ENCODE results near the gene CHSY3.

Gene CHSY3

DNA sequence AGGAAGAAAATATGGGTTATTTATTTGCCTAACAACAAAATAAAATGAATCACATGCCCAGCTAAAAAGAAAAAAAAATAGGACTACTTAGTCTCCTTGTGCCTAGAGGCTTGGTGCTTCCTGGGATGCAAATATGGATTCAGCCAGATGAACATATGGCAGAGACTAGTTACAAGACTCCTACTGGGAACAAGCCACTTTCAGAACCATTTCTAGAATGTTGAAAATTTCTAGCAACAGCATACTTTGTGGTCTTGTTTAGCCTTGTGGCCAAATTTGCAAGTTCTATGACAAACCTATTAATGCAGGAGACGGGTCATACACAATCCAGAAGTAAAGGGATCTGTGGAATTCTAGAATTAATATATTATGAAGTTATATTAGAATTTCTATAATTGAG, 198.7 kb downstream of the CHSY3 start:
- DNase-seq = no peak

DNA sequence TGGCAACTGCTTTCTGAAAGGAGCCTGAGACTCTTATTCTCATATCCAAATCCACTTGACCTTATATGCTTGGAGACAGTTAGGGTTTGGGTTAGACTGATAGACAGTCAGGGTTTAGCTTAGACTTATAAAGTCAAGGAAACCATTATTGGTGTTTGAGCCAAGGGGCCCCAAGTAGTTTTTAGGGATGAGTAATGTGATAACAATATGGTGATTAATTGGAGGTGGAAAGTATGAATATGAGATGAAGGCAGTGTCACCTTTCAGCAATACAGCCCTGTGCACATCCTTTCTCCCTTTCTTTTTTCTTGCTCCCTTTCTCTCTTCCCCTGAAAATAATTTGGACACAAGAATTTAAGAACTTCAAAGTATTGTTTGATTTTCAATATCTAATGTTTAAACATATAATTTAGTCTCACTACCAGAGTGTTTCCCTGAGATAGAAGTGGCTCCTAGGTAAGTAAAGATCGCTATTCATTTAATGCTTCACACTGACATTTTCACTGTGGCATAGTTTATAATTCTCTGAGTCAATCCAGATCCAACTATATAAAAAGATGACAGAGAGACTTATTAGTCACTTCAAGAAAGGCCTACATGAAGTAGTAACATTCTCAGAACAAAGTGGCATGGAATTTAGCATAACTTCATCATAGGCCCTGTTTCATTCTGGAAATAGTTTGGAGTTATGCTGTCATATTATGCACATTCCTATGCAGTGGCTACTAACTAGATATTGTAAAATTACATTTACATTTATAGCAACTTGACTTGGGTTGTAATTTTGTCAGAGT, 200.8 kb downstream of the CHSY3 start:
- DNase-seq = no peak

DNA sequence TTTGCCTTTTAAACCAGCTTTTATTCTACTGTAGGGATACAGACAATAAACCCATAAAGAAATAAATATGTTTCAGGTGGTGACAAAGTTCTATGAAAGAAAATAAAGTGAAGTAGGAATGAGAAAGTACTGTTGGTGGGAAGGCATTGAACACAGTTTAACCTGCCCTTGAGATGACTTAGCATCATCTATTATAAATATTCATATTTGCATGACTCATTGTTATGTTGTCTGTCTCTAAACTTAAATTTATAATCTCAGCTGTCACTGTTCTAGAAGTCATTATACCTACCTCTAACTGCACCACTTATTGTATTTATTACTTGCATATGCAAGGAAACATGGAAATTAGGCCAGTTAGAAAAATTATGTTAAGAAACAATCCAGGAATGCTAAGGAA, 202.2 kb downstream of the CHSY3 start:
- no peak for DNase-seq

DNA sequence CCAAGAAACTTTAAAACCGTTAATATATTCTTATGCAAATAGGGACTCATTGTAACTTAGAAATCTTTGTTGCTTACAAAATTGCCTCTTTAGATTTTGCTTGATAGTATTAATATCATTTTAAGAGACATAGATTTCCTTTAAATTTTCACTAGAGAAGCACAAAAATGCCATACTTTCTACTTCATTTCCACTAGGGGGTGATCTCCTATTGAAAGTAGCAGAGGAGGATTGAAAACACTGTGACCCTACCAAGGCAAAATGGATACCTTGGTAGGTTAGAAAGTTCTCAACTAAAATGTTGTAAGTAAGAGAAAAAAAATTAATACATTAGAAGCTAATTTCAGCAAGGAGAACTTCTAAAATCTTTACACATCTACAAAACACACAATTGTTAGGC, 204.9 kb downstream of the CHSY3 start:
- no peak for DNase-seq

DNA sequence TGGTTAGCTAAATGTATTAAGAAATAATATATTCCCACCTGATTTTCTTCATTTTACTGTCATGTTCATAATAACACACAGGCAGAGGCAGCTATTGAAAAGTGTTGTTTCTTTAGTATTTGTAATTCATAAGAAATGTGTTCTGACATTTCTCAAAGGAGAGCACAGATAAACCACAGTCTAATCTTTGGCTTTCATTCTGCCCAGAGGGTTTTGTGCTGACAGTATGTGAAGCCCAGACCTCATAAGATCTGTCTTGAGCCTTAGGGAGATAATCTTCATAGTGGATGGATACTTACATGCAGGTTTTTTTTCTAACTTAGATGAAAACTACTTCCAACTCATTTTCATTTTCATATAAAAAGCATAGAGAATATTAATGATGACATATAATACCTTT, 206.1 kb downstream of the CHSY3 start:
- no peak for DNase-seq

DNA sequence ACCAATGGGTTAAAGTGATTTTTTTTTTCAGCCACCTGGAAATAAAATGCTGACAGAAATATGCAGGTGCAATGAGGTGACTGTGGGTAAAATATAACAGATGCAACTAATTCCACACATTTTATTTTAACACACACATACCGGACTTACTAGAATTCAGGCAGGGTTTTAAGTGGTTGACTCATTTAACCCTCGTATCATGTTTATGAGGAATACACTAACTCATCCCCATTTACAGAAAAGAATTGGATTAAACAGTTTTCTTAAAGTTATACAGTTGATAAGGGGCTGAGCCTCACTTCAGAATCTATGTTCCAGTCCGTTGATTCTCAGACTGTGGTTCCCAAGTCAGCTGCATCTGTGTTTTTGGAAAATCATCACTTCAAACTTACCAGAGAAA, 207.5 kb downstream of the CHSY3 start:
- DNase-seq = no peak

DNA sequence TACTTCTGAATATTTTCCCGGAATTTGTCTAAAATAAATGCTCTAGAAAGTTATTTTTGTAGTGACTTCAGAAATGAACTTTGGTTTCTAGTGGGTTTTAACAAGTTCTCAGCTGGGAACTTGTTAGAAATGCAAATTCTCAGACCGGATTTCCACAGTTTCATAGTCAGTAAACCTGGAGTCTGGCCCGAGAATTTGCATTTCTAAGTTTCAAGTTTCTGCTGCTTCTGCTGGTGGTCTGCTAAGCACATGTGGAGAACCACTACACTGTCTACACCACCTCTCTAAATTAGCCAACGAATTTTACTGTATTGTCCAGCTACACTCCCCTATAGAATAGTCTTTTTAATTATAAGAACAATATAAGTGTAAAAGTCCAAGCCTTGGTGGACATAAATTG, 208.0 kb downstream of the CHSY3 start:
- DNase-seq = no peak

DNA sequence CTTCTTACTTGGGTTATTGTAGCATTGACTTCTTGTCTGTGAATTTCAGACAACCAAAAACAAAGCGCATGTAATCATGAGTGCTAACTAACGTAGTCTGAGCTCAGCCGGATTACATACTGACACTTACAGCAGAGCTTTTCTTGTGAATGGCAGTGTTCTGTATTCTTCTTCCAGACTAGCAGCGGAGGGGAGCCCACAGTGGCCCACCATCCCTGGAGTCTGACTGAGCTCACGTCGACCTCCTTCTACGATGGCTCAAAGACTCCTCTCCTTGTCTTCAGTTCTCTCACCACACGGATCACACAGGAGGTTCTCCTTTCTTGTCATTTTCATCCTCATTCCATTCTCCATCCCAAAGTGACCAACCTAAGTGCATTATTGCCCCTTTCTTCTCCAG, 211.4 kb downstream of the CHSY3 start:
- no peak for DNase-seq

DNA sequence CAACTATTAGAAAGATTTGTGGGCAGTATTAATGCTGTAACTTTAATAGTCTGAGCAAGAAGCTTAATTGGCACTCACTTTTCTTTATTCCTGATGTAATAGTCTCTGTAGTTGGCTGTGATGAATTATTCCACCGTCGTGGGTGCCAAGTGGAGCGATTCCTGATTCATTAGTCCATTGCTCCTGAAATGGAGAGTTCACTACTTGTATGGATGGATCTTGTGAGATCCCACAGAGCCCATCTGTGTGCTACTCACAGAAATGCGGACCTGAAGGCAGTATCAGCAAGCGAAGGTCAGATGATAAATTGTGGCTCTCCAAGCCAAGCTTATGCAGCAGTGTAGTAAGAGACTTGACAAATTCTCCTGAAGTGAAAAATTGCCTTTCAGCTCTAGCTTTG, 212.2 kb downstream of the CHSY3 start:
- no peak for DNase-seq

DNA sequence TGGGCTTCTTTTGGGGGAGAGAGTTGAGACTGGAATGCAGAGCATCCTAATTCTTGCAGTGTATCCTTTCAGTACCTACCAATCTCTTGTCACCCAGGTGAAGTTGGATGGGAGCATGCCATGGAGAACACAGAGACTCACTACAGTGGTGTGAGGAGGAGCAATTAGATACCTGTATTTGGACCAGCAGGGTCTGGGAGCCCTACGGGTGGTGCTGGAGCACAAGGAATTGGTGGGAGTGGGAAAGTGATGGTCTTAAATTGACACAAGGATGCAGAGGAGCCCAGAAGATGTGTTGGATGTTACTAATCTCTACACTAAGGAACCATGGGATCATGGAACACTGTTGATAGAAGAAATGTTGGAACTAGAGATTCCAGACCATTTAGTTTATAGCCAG, 212.7 kb downstream of the CHSY3 start:
- no peak for DNase-seq

DNA sequence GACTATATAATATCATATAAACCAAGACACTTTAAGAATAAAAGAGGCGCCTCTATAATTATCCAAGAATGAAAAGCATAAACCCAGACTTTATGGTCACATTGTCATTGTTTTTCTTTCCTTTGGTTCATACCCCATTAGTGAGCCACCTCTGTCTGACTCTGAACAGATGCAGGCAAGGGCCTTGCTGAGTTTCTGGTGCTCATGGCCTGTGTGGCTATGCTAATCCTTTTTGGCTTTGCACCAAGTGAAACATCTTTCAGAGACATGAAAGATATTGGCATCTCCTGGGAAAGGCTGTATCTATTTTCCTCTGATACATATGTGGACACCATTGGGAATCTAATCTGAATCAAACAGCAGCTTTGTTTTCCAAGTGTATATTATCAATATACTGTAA, 222.5 kb downstream of the CHSY3 start:
- DNase-seq = no peak

DNA sequence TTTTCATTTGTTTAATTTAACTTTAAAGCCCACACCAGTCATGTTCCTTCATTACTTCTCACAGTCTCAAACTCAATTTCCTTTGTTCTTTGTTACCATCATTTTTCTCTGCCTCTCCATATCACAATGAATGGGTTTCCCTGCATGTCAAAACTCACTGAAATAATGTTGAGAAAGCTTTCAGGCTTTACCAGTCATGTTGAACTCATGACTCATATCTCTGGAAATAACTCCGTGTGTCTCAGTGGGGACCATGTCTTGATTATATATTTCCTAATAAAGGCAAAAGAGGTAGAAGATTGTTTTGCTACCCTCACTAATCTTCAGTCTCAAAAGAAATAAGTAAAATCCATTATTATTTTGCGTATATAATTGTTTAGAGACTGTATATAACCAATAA, 231.2 kb downstream of the CHSY3 start:
- no peak for DNase-seq

DNA sequence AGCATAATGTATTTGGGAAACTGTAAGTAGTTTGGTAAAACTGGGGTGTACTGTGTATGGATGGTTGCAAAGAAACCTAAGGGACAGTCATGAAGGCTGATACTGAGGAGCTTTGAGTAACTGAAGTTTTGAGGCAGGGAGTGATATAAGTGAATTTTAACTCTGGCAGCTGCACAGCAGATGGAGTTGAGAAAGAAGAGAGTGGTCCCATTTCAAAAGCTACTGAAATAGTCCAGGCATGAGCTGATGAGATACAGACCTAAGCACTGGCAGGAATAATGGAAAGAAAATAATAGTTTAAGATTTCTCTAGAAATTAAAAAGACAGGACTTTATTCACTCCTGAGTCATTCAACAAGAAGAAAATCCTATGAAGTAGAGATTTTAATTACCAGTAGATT, 232.0 kb downstream of the CHSY3 start:
- no peak for DNase-seq

DNA sequence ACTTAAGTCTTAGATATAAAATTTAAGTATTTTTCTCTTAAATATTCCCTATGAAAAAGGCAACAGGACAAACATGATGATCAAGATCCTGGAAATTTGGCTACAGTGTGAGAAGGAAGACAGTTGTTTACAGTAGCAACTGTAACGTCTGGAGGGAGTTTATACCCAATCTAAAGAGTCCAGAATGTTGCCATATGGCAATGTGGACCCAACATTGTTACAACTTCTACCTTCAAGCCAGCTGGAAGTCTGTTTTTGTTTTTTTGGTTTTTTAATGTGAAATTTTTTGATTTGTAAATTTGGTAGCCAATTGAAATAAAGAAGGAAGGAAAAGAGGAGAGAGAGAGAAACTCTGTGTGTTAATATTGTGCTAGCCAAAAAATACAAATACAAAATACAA, 233.4 kb downstream of the CHSY3 start:
- DNase-seq = no peak

DNA sequence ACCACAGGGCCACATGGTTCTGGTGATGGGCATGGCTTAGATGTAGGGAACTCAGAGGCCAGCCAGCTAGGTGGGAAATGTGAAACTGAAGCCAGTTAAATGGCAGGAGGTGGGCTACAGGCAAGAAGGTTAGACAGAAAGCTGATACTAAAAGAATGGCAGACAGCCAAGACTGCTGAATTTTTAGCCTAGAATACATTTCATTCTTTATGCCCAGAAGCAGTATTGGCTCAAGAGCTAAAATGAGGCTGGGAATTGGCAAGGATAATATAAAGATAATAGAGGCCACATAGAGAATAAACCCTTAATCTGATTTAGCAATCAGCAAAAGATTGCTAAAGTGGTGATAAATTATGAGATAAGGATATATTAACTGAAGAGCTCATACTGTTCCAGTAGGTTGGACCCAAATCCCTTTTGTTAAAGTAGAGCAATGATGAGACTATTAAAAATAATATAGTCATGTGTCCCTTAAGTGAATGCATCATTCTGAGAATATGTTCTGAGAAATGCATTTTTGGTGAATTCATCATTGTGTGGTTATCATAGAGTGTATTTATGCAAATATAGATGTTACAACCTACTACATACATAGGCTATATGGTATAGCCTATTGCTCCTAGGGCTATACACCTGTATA, 234.3 kb downstream of the CHSY3 start:
- no peak for DNase-seq

DNA sequence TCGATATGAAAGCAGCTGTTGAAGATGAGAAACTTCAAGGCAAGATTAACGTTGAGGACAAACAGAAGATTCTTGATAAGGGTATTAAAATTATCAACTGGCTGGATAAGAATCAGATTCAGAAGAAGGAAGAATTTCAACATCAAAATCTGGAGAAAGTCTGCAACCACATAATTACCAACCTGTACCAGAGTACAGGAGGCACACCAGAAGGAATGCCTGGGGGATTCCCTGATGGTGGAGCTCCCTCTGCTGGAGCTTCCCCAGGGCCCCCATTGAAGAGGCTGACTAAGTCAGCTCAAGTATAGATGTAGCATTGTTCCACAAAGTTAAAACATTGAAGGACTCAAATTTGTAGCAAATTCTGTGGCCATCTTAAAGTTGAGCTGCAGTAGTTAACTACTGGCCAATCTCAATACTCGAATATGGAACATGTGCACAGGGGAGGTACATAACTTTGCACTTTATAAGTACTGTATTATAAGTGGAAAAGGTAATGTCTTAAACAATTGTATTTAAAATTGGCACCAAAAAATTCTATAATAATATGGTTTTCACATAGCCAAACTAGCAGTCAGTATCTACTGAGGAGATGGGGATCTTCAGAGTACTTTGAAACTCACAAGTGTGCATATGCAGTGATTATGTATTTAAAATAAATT, 237.5 kb downstream of the CHSY3 start:
- DNase-seq = no peak

DNA sequence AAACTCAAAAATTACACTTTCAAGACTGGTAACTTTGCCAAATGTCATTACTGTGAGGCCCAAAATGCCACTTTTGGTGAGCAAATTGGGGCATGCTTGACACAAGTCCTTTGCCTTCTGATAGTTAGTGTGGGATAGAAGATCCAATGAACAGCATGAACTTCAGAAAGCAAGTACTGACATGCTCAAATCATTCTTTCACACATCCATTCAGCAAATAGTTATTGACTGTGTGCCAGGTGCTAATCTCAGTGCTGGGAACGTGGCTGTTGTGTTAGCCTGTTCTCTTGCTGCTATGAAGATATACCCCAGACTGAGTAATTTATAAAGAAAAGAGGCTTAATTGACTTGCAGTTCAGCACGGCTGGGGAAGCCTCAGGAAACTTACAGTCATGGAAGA, 247.0 kb downstream of the CHSY3 start:
- DNase-seq = no peak

DNA sequence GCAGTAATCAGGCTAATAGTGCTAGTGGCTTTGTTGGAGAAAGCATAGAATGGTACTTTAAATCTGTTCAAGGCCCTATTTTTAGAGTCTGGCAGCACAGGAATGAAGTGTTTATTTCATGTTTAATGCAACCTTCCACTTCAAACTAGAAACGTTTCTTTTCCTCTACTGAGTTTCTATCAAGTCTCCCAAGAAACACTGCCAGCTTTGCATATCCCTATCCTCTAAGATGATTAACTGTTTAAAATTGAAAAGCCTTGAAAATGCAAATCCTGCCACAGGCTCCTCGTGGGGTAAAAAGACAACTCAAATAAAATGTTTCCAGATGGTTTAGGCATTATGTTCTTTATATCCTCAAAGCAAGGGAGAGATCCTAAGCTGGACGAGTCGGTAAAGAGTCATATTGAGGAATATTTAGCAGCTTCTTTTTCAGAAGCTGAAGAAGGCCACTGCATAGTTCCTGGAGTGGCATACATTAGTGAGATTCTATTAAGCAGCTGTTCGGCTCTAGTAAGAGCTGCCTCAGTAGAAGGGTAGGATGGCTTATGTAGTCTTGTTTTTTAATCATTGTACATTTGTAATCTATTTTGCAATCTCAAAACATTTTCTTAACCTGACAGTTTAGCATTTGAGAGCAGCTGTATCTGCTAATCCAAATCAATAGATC, 251.2 kb downstream of the CHSY3 start:
- DNase-seq = no peak

DNA sequence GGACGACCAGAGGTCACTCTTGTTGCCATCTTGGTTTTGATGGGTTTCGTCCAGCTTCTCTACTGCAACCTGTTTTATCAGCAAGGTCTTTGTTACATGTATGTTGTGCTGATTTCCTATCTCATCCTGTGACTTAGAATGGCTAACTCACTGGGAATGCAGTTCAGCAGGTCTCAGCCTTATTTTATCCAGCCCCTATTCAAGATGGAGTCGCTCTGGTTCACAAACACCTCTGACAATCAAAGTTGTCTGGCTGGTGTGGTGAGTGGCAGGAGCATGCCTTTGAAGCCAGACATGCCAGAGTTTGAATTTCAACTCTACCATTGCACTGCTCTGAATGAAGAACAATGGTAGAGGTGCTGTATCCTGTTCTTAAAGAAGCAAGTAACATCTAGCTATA, 253.8 kb downstream of the CHSY3 start:
- DNase-seq = no peak

DNA sequence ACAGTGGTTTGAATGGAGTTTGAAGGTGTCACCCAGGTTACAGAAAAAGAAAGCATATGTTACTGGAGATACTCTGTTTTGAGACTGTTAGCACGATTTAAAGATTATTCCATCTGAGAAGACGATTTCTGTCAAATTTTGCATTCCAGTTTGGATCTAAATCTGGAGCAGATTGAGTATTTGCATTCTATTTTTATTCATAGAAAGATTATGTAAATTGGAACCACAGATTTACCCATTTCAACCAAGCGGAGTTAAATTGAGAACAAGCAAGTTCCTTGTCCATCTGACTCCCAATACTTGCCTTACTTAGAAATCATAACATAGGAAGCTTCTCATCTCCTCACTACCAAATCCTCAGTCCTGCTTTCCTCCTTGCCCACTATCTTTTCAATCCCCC, 255.7 kb downstream of the CHSY3 start:
- DNase-seq = no peak

DNA sequence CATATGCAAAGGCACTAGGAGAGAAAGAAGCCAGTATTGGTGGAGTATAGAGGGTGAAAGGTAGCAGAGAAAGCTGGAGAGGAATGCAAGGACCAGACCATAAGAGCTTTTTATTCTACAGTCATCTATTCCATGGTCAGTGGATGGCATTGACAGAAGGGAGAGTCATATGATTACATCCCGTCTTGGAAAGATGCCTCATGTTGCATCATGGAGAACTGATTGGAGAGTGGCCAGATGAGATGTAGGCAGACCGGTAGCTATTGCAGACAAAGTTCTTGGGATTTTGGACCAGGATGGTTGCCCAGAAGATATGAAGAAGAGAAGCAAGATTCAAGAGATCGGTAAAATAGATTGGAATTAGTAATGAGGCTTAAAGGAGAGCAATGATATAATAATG, 260.7 kb downstream of the CHSY3 start:
- no peak for DNase-seq

DNA sequence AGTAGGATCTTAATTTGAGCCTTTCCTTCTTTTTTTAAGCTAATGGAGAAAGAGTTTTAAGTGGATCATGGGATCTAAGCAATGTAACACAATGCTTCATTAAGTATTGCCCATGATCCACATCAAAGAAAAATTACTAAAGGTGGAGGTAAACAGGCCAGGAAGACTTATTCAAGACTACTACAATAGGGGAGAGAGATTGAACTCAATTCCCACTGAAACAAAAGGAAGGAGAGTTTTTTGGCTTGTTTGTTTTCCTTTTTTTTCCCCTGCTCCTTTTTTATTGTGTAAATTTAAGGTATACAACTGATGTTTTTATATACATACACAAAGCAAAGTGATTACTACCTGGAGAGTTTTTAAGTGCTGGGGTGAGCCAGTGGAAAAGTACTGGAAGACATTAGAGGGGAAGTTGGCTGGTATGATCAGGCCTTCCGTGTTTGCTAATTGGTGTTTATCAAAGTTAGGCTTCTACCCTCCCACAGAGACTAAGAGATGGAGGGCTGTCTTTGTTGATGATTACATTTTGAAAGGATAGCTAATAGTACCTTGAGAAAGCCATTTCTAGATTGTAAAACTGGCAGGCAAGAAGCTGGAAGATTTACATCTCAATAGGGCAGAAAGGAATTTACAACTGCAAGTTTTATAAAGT, 262.7 kb downstream of the CHSY3 start:
- DNase-seq = no peak

DNA sequence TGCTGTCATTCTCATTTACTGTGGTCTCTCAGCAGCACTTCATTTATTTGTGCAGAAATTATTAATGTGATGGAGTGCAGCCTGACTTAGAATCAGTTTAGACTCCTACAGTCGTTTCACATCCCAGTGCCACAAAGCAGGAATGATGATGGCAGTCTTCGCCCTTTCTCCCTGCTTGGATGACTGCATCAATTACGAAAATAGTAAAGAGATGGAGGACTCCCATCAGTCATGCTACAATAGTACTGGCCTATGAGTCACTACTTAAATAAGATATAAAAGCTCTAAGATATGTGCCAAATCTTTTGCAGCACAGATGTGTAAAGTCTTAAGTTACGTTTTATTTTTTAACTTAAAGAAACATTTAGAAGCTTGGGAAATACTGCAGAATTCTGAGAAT, 263.9 kb downstream of the CHSY3 start:
- no peak for DNase-seq
